BE2C (cell line): ENCODE data around the gene FOSL2.

Experiments
- DNase-seq: peaks from one replicate; pipeline ENCODE4 v3.0.0-alpha.2; 2020
- H3K27me3 ChIP-seq: fragments of 250-450 bp; sonication (Bioruptor Pico); 2 replicates; pipeline ENCODE4 v1.5.1; 2020; ENCODE audit warnings: mild to moderate bottlenecking
- H3K36me3 ChIP-seq: fragments of 250-450 bp; sonication (Bioruptor Pico); 2 replicates; pipeline ENCODE4 v1.5.1; 2020; ENCODE audit warnings: mild to moderate bottlenecking
- H3K4me1 ChIP-seq: fragments of 250-450 bp; sonication (Bioruptor Pico); 2 replicates; pipeline ENCODE4 v1.5.1; 2020
- H3K4me3 ChIP-seq: 2 replicates; pipeline ENCODE4 v1.5.1; 2011; ENCODE audit warnings: low read depth, low read length
- H3K9me3 ChIP-seq: fragments of 250-450 bp; sonication (Bioruptor Pico); 2 replicates; pipeline ENCODE4 v1.5.1; 2020
- TF ChIP-seq, protein P1 (sequence below): IDR thresholded peaks from 2 replicates; pipeline ENCODE4 v1.5.1; 2012; ENCODE audit warnings: mild to moderate bottlenecking, low read depth, low read length

The FOSL2 gene

DNA sequence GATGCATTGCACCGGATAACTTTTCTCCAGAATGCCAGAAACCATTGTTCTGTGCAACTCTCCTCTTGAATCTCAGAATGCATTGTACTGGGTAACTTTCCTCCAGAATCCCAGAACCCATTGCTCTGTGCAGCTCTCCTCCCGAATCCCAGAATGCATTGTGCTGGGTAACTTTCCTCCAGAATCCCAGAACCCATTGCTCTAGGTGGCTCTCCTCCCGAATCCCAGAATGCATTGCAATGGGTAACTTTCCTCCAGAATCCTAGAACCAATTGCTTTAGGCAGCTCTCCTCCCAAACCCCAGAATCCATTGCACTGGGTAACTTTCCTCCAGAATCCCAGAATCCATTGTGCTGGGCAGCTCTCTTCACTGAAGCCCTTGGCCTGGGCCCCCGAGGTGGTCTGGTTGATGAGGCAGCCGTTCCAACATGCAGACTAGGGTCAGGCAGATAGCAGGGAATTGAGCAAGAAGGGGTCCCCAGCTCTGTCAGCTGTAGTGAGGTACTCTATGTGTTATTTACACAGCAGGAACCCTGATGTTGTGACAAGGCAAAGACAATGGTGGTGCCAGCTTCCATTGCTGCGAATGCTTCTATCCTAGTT, 9.4 kb downstream of the FOSL2 start:
- Histone ChIP-seq H3K9me3 (no peaks in the 10 kb centered on the region), H3K36me3 (peaks cover 44% of the 10 kb centered on the region), H3K27me3 (no peaks in the 10 kb centered on the region), H3K4me3 (no peak overlapping the region), H3K4me1 (peaks cover 11% of the 10 kb centered on the region; the same call in 1 of the 2 replicates)
- TF ChIP-seq, protein P1, sequence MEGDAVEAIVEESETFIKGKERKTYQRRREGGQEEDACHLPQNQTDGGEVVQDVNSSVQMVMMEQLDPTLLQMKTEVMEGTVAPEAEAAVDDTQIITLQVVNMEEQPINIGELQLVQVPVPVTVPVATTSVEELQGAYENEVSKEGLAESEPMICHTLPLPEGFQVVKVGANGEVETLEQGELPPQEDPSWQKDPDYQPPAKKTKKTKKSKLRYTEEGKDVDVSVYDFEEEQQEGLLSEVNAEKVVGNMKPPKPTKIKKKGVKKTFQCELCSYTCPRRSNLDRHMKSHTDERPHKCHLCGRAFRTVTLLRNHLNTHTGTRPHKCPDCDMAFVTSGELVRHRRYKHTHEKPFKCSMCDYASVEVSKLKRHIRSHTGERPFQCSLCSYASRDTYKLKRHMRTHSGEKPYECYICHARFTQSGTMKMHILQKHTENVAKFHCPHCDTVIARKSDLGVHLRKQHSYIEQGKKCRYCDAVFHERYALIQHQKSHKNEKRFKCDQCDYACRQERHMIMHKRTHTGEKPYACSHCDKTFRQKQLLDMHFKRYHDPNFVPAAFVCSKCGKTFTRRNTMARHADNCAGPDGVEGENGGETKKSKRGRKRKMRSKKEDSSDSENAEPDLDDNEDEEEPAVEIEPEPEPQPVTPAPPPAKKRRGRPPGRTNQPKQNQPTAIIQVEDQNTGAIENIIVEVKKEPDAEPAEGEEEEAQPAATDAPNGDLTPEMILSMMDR, result no peak
- no peak for DNase-seq

DNA sequence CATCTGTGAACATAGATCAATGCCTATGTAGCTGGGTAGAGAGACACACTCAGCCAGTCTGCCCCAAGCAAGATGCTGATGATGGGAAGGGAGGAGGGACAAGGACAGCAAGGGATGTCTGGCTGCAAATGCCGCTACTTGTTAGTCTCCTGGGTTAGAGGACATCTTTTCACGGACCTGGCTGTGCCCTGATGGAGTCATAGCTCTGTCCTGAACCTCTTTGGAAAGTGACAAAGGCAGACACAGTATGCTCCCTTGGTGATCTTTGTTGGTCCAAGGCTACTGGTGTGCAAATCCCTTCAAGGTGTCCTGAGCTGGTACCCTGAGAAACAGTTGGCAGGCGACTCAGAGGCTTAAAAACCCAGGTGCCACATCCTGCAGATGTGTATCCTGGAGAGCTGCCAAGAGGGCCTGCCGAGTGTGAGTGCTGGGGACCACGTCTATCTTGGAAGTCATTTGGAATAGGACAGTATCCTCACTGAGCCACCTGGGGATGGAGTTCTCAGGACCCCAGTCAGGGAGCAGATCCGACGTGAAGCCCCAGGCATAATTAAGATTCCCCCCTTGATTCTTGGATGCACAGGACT, 10.8 kb downstream of the FOSL2 start:
- peaks cover 8% of the 10 kb centered on the region; the same call in 1 of the 2 replicates for H3K4me1 ChIP-seq
- H3K27me3 ChIP-seq, result no peaks in the 10 kb centered on the region
- TF ChIP-seq, protein P1, result no peak
- no peak overlapping the region for H3K4me3 ChIP-seq
- peak; percentile 56 for DNase-seq
- peaks cover 50% of the 10 kb centered on the region for H3K36me3 ChIP-seq
- H3K9me3 ChIP-seq, result no peaks in the 10 kb centered on the region

DNA sequence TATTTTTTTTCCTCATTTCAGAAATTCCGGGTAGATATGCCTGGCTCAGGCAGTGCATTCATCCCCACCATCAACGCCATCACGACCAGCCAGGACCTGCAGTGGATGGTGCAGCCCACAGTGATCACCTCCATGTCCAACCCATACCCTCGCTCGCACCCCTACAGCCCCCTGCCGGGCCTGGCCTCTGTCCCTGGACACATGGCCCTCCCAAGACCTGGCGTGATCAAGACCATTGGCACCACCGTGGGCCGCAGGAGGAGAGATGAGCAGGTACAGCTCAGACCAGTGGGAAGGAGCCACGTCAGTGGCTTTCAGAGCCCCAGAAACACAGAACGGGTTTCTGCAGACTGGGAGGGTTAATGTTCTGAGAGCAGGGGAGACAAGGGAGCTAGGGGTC, 11.4 kb downstream of the FOSL2 start:
- H3K36me3 ChIP-seq, result peaks cover 56% of the 10 kb centered on the region

DNA sequence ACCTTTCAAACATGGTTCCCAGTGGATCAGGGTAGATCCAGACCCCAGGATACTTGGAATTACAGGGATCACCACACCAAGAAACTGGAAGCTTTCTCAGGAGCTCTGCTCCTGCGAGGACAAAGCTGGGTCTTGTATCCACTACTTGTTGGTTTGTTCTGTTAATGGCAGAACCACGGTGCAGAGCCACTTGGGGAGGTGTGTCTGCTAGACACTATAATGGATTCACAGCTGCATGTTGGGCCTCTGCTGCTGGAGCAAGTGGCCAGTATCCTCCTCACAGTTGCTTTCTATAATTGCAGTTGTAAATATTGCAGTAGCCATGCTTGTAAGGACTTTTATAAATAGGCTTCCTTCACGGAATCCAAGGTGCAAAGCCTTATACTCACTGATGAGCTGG, 12.9 kb downstream of the FOSL2 start:
- Histone ChIP-seq H3K36me3 (peaks cover 69% of the 10 kb centered on the region), H3K4me3 (no peak overlapping the region), H3K9me3 (no peaks in the 10 kb centered on the region), H3K4me1 (peaks cover 8% of the 10 kb centered on the region; the same call in 1 of the 2 replicates), H3K27me3 (no peaks in the 10 kb centered on the region)
- TF ChIP-seq, protein P1, result no peak
- DNase-seq, result no peak

More for the DNA sequence above, 11.4 kb downstream of the FOSL2 start:
- Histone ChIP-seq H3K4me3 (no peak overlapping the region), H3K27me3 (no peaks in the 10 kb centered on the region), H3K9me3 (no peaks in the 10 kb centered on the region), H3K4me1 (peaks cover 8% of the 10 kb centered on the region; the same call in 1 of the 2 replicates)
- no peak for DNase-seq
- TF ChIP-seq, protein P1, result no peak

DNA sequence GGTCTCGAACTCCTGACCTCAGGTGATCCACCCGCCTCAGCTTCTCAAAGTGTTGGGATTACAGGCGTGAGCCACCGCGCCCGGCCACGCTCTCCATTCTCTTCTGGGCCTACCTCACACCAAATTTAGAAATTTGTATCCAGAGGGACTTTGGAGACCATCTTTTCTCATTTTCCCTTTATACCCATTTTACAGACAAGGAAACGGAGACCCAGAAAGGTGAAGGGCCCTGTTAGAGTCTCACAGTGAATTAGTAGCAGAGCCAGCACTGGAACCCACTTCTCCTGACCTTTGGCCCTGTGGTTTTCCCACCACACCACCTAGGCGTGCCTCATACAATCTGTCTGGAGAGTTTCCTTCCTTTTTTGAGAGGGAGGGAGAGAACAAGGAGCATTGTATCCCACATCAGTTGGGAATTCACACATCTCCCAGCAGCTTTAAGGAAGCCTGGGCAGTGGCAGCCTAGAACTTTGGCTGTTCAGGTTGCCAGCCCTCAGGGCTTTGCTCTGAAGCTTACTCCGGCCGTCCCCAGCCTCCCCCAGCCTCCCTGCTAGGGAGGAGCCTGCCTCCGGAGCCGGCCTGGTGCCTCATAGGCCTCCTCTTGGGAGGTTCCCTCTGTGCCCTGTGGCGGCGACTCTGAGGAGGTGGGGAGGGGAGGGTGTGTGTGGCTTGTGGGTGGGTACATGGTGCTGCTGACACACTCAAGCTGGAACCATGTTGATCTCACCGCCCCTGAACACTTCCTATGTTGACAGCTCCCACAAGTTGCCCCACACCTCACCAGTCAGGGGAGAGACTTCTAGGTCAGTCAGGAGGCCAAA, 13.8 kb downstream of the FOSL2 start:
- Histone ChIP-seq H3K36me3 (peaks cover 77% of the 10 kb centered on the region), H3K4me3 (no peak overlapping the region), H3K9me3 (no peaks in the 10 kb centered on the region), H3K4me1 (peaks cover 8% of the 10 kb centered on the region; the same call in 1 of the 2 replicates), H3K27me3 (no peaks in the 10 kb centered on the region)
- TF ChIP-seq, protein P1, result no peak
- DNase-seq, result no peak
